ENCODE measurements around the gene RECQL5.

The RECQL5 gene

GRCh38 chr17:75685499-75685898 lies 18.5 kb upstream of the RECQL5 start:
- H4K8ac ChIP-seq (ENCODE audit: low read length): no peak overlapping the region
- H3K9ac ChIP-seq (ENCODE audit: low read length): peak overlapping the region; percentile 0
- H2AFZ ChIP-seq (ENCODE audit: low read depth, low read length): no peak overlapping the region
- H3K23ac ChIP-seq (ENCODE audit: low read length in 2 of 2): no peak overlapping the region
- no peak overlapping the region for H2BK5ac ChIP-seq (ENCODE audit: low read depth, low read length, poor library complexity, severe bottlenecking)
- WGBS: 92% methylated on average over 2 of the region's 3 CpGs
- H3K4me3 ChIP-seq (ENCODE audit: insufficient read depth in 1 of 2, low read depth in 1 of 2, low read length in 2 of 2): no peak overlapping the region
- no peak overlapping the region for H2BK12ac ChIP-seq (ENCODE audit: low read length in 2 of 2)
- no peak overlapping the region for H2BK15ac ChIP-seq (ENCODE audit: low read depth, poor library complexity, severe bottlenecking)
- H3K36me3 ChIP-seq (ENCODE audit: control insufficient read depth in 1 of 2, insufficient read depth in 2 of 2, low read depth in 1 of 2, low read length in 2 of 2): peaks cover 19 to 34% of the 10 kb centered on the region in 2 experiments
- DNase-seq: no peak
- no peak overlapping the region for H4K91ac ChIP-seq (ENCODE audit: low read length)
- no peak overlapping the region for H3K14ac ChIP-seq (ENCODE audit: low read length in 2 of 2)
- no peak overlapping the region for H2BK120ac ChIP-seq (ENCODE audit: low read depth, low read length)
- H3K18ac ChIP-seq (ENCODE audit: low read depth in 1 of 2, low read length in 2 of 2): no peak overlapping the region
- no peak overlapping the region for H3K4ac ChIP-seq (ENCODE audit: low read depth in 1 of 2, low read length in 2 of 2)
- H3K27me3 ChIP-seq (ENCODE audit: control insufficient read depth in 1 of 2, insufficient read depth in 1 of 2, low read length in 2 of 2): no peaks in the 10 kb centered on the region
- H3K27ac ChIP-seq (ENCODE audit: low read length, poor library complexity, severe bottlenecking): peak overlapping the region; percentile 6
- no peak overlapping the region for H3K4me2 ChIP-seq (ENCODE audit: low read length, poor library complexity, severe bottlenecking)
- H3K9me3 ChIP-seq (ENCODE audit: control insufficient read depth, low read length): no peaks in the 10 kb centered on the region
- peaks cover 16% of the 10 kb centered on the region for H3K79me1 ChIP-seq (replicated peaks; ENCODE audit: low read length, poor library complexity, severe bottlenecking)
- H2AK5ac ChIP-seq (ENCODE audit: low read length, severe bottlenecking): peak overlapping the region; percentile 94
- peaks cover 35% of the 10 kb centered on the region for H3K4me1 ChIP-seq (ENCODE audit: control insufficient read depth, insufficient read depth, low read depth, low read length)

GRCh38 chr17:75684924-75685323 lies 18.0 kb upstream of the RECQL5 start:
- Histone ChIP-seq H3K18ac (ENCODE audit: low read depth in 1 of 2, low read length in 2 of 2) (no peak overlapping the region), H3K36me3 (ENCODE audit: control insufficient read depth in 1 of 2, insufficient read depth in 2 of 2, low read depth in 1 of 2, low read length in 2 of 2) (peaks cover 20 to 38% of the 10 kb centered on the region in 2 experiments), H3K79me1 (replicated peaks; ENCODE audit: low read length, poor library complexity, severe bottlenecking) (peaks cover 16% of the 10 kb centered on the region), H4K8ac (ENCODE audit: low read length) (no peak overlapping the region), H3K23ac (ENCODE audit: low read length in 2 of 2) (no peak overlapping the region), H3K4me2 (ENCODE audit: low read length, poor library complexity, severe bottlenecking) (no peak overlapping the region), H3K4ac (ENCODE audit: low read depth in 1 of 2, low read length in 2 of 2) (no peak overlapping the region), H2AK5ac (ENCODE audit: low read length, severe bottlenecking) (peak overlapping the region; percentile 94), H2AFZ (ENCODE audit: low read depth, low read length) (no peak overlapping the region), H3K14ac (ENCODE audit: low read length in 2 of 2) (no peak overlapping the region), H2BK5ac (ENCODE audit: low read depth, low read length, poor library complexity, severe bottlenecking) (peak overlapping the region; percentile 20), H3K4me3 (ENCODE audit: insufficient read depth in 1 of 2, low read depth in 1 of 2, low read length in 2 of 2) (no peak overlapping the region), H3K9ac (ENCODE audit: low read length) (no peak overlapping the region), H3K9me3 (ENCODE audit: control insufficient read depth, low read length) (no peaks in the 10 kb centered on the region), H2BK120ac (ENCODE audit: low read depth, low read length) (no peak overlapping the region), H3K4me1 (ENCODE audit: control insufficient read depth, insufficient read depth, low read depth, low read length) (peaks cover 36% of the 10 kb centered on the region), H4K91ac (ENCODE audit: low read length) (no peak overlapping the region), H2BK15ac (ENCODE audit: low read depth, poor library complexity, severe bottlenecking) (no peak overlapping the region), H3K27me3 (ENCODE audit: control insufficient read depth in 1 of 2, insufficient read depth in 1 of 2, low read length in 2 of 2) (no peaks in the 10 kb centered on the region), H3K27ac (ENCODE audit: low read length, poor library complexity, severe bottlenecking) (peak overlapping the region; percentile 76), H2BK12ac (ENCODE audit: low read length in 2 of 2) (no peak overlapping the region)
- WGBS: 95% methylated on average over 7 of the region's 7 CpGs
- DNase-seq: no peak

DNA sequence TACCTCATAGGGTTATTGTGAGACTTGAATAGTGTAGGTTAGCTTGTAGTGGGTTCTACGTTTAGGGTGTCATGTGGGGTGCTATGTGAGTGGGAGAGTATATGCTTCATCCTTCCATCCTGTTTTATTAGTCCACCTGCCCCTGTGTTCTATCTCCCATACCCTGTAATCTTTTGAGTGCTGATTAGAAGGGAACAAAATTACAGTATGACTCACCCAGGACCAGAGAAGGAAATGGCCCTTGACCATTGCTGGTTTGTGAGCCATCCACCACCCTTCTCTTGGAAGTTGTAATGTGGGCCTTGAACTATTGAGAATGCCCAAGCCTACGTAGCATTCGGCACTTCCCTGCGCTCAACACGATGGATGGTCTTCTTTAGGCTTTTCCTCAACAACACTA lies 17.3 kb upstream of the RECQL5 start:
- H3K4me2 ChIP-seq (ENCODE audit: low read length, poor library complexity, severe bottlenecking): no peak overlapping the region
- peak overlapping the region in 1 of 2 experiments; percentile 28 for H3K18ac ChIP-seq (ENCODE audit: low read depth in 1 of 2, low read length in 2 of 2)
- DNase-seq: no peak

GRCh38 chr17:75683583-75683982 lies 16.6 kb upstream of the RECQL5 start:
- Histone ChIP-seq H3K4me2 (ENCODE audit: low read length, poor library complexity, severe bottlenecking) (no peak overlapping the region), H3K14ac (ENCODE audit: low read length in 2 of 2) (no peak overlapping the region)
- WGBS: 52% methylated on average over 4 of the region's 4 CpGs

More for the DNA sequence above, 17.3 kb upstream of the RECQL5 start:
- no peak overlapping the region for H3K4me3 ChIP-seq (ENCODE audit: insufficient read depth in 1 of 2, low read depth in 1 of 2, low read length in 2 of 2)
- H3K36me3 ChIP-seq (ENCODE audit: control insufficient read depth in 1 of 2, insufficient read depth in 2 of 2, low read depth in 1 of 2, low read length in 2 of 2): peaks cover 20 to 40% of the 10 kb centered on the region in 2 experiments
- H3K14ac ChIP-seq (ENCODE audit: low read length in 2 of 2): no peak overlapping the region
- 92% methylated on average over 5 of the region's 5 CpGs for WGBS
- no peak overlapping the region for H3K4ac ChIP-seq (ENCODE audit: low read depth in 1 of 2, low read length in 2 of 2)
- no peak overlapping the region for H2BK12ac ChIP-seq (ENCODE audit: low read length in 2 of 2)
- H2BK120ac ChIP-seq (ENCODE audit: low read depth, low read length): no peak overlapping the region
- no peaks in the 10 kb centered on the region for H3K27me3 ChIP-seq (ENCODE audit: control insufficient read depth in 1 of 2, insufficient read depth in 1 of 2, low read length in 2 of 2)
- H3K79me1 ChIP-seq (replicated peaks; ENCODE audit: low read length, poor library complexity, severe bottlenecking): peaks cover 16% of the 10 kb centered on the region
- no peak overlapping the region for H3K9ac ChIP-seq (ENCODE audit: low read length)
- H2BK15ac ChIP-seq (ENCODE audit: low read depth, poor library complexity, severe bottlenecking): no peak overlapping the region
- H4K8ac ChIP-seq (ENCODE audit: low read length): no peak overlapping the region
- peak overlapping the region; percentile 94 for H2AK5ac ChIP-seq (ENCODE audit: low read length, severe bottlenecking)
- H3K9me3 ChIP-seq (ENCODE audit: control insufficient read depth, low read length): no peaks in the 10 kb centered on the region
- no peak overlapping the region for H2AFZ ChIP-seq (ENCODE audit: low read depth, low read length)
- H4K91ac ChIP-seq (ENCODE audit: low read length): no peak overlapping the region
- H2BK5ac ChIP-seq (ENCODE audit: low read depth, low read length, poor library complexity, severe bottlenecking): peak overlapping the region; percentile 67
- H3K27ac ChIP-seq (ENCODE audit: low read length, poor library complexity, severe bottlenecking): peak overlapping the region; percentile 76
- no peak overlapping the region for H3K23ac ChIP-seq (ENCODE audit: low read length in 2 of 2)
- peaks cover 36% of the 10 kb centered on the region for H3K4me1 ChIP-seq (ENCODE audit: control insufficient read depth, insufficient read depth, low read depth, low read length)

More at GRCh38 chr17:75683583-75683982, 16.6 kb upstream of the RECQL5 start:
- Histone ChIP-seq H2BK120ac (ENCODE audit: low read depth, low read length) (no peak overlapping the region), H4K91ac (ENCODE audit: low read length) (no peak overlapping the region), H3K4ac (ENCODE audit: low read depth in 1 of 2, low read length in 2 of 2) (no peak overlapping the region), H3K27ac (ENCODE audit: low read length, poor library complexity, severe bottlenecking) (peak overlapping the region; percentile 76), H3K9ac (ENCODE audit: low read length) (no peak overlapping the region), H3K27me3 (ENCODE audit: control insufficient read depth in 1 of 2, insufficient read depth in 1 of 2, low read length in 2 of 2) (no peaks in the 10 kb centered on the region), H2AFZ (ENCODE audit: low read depth, low read length) (no peak overlapping the region), H3K23ac (ENCODE audit: low read length in 2 of 2) (no peak overlapping the region), H3K36me3 (ENCODE audit: control insufficient read depth in 1 of 2, insufficient read depth in 2 of 2, low read depth in 1 of 2, low read length in 2 of 2) (peaks cover 21 to 41% of the 10 kb centered on the region in 2 experiments), H3K18ac (ENCODE audit: low read depth in 1 of 2, low read length in 2 of 2) (no peak overlapping the region), H4K8ac (ENCODE audit: low read length) (no peak overlapping the region), H3K9me3 (ENCODE audit: control insufficient read depth, low read length) (no peaks in the 10 kb centered on the region), H3K4me3 (ENCODE audit: insufficient read depth in 1 of 2, low read depth in 1 of 2, low read length in 2 of 2) (no peak overlapping the region), H2AK5ac (ENCODE audit: low read length, severe bottlenecking) (peak overlapping the region; percentile 60), H3K79me1 (replicated peaks; ENCODE audit: low read length, poor library complexity, severe bottlenecking) (peaks cover 15% of the 10 kb centered on the region), H2BK15ac (ENCODE audit: low read depth, poor library complexity, severe bottlenecking) (no peak overlapping the region), H2BK5ac (ENCODE audit: low read depth, low read length, poor library complexity, severe bottlenecking) (no peak overlapping the region), H3K4me1 (ENCODE audit: control insufficient read depth, insufficient read depth, low read depth, low read length) (peaks cover 32% of the 10 kb centered on the region), H2BK12ac (ENCODE audit: low read length in 2 of 2) (no peak overlapping the region)
- DNase-seq: peak; percentile 61
